Activated T-cell treated with anti-CD3 and anti-CD28 coated beads for 48 hours (primary cell): ENCODE measurements around the gene GRB10.
"Not testable (repeated sequence)": the region's sequence is repeated elsewhere in the genome, so short reads cannot be mapped to it uniquely, and the experiment has no call there.

Experiments
- DNase-seq: peaks from one replicate; pipeline ENCODE4 v3.0.0-alpha.2; 2020; ENCODE audit warnings: low read depth

The GRB10 gene

DNA sequence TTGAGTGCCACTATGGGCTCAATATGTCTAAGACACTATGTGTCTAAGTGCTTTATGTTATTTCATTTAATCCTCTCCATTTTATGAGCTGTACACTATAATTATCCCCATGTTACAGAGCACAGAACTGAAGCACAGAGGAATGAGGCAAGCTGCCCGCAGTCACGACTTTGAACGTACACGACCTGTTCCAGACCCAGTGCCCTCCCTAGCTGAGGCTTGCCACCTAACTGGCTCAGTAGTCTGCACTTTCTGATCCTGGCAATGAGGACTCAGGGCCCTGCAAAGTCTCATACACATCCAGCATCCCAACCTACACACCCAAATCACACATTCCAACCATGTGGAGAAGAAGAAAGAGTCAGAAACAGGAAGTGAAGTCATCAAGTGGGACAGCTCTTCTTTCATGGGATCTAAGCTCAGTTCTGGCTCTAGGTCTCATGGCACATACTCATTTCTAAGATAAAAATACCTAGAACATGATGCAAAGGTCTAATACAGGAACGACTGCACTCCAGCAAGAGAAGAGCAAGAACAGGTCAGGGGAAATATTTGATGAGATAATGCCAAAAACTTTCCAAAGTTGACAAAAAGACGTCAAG, 175.1 kb downstream of the GRB10 start:
- DNase-seq = no peak

DNA sequence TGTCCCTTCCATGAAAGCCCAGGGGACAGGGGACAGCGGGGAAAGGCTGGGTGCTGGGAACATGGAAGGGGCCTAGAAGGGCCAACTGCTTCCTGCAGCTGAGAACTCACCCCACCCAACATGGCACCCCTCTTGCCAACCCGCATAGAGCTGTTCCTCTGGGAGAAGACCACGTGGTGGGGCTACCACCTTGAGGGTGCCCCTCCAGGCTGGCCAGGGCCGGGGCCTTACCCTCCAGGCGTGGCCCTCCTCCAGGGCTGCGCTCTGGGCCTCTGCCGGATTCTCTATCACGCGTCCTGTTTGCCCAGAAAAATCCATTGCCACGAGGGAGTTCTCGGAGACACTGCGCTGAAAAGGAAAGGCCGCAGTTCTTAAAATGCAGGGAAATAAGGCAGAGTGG, 177.6 kb downstream of the GRB10 start:
- no peak for DNase-seq

DNA sequence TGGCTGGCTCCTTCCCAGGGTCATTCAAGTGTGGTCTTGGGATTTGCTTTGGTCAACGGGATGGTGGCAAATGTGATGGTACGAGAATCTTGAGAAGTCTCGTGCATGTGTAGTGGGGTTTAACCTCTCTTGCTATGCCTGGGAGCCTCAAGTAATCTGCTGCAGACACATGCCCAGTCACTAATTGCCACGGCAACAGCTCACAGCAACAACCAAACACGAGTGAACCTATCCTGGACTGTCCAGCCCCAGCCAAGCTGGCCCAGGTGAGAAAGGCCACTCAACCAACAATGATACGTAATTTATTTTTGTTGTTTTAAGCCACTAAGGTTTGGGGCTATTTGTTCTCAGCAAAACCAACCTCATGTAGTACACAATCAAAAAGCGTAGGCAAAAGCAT, 179.4 kb downstream of the GRB10 start:
- DNase-seq = no peak

DNA sequence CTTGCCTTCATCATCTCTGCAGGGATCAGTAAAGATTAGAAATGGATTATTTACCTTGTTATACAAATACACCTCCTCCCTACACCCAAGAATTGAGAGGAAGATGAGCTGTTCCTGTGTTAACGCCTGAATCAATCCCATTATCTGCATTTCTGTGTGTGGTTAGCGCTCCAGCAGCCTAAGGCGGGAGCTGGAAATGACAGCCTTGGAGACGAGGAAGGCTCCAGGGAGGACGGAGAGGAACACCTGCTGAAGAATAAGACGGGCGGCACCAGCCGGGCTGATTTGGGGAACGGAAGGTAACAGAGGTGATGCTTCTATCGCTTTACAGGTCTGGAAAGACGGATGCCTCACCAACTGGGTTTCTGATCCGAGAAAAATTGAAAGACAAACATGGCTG, 183.3 kb downstream of the GRB10 start:
- no peak for DNase-seq

DNA sequence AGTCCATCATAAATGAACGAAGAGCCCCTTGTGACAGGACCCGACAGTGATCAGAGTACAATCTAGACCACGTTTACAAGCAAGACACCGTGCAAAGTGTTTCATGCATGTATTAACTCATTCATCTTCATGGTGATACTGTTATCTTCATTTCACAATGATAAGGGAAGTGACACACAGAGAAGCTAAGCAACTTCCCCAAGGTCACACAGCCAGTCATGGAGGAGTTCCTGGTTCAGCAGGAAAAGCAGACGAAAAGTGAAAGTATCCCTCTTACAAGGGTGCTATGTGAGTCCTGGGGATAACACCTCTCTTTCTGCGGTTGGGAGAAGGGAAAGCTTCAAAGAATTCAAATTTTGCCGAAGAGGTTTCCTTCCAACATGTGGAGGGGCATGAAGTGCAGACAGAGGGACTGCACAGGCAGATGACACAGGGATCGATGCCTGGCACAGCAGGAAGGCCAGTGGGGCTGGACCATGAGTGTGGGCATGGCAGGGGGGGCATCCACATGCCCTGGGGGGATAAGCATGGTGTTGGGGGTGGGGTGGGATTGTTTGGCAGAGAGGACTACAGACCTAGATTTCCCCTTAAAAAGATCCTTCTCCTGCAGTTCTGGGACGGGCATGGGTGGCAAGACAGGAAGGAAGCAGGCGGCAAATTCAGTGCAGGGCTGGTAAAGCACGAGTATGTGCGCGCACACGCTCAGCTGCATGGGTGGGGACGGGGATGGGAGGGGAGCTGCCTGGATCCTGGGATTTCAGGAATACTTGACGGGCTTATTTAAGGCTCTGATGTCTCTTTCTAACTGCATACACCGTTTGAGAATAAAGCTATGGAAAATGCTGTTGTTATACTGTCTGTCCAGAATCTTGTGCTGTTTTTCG, 184.0 kb downstream of the GRB10 start:
- DNase-seq = no peak

DNA sequence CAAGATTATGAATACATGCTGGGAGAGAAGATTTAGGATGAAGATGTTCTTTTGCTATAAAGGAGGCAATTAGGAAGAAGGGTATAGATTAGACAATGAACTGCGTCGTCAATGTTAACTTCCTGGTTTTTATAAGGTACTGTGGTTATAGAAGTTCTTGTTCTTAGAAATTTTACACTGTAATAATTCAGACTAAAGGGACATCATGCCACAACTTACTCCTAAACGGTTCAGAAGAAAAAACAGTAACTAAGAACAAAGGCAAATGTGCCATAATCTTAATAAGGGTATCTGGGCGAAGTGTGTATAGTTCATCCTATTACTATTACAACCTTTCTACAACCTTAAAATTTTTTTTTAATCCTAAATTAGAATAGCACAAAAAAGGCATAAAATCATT, 186.2 kb downstream of the GRB10 start:
- DNase-seq = no peak

DNA sequence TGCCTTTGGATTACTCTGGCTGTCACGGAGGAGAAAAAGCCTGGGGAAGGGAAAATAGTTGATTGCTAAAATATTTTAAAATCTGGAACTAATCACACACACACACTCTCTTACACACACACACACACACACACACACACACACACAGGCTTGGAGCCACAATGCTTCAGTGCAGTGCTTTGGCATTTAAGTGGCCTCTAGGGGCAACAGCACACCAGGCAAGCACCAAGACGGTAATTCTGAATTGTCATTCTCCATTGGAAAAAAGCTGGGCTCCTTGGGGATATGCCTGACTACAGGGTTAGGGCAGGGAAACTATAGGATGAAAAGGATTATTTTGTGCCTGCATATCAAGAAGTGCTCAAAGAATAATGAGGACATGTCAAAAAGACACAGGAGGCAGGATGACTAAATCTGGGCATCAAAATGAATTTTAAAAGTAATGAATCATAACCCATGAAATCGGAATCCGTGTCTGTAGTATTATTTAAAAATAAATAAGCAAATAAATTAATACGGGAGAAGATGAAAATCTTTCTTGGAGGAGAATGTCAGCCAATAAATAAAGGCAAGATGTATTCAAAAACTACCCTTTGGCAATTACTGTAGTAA, 187.1 kb downstream of the GRB10 start:
- DNase-seq = no peak

DNA sequence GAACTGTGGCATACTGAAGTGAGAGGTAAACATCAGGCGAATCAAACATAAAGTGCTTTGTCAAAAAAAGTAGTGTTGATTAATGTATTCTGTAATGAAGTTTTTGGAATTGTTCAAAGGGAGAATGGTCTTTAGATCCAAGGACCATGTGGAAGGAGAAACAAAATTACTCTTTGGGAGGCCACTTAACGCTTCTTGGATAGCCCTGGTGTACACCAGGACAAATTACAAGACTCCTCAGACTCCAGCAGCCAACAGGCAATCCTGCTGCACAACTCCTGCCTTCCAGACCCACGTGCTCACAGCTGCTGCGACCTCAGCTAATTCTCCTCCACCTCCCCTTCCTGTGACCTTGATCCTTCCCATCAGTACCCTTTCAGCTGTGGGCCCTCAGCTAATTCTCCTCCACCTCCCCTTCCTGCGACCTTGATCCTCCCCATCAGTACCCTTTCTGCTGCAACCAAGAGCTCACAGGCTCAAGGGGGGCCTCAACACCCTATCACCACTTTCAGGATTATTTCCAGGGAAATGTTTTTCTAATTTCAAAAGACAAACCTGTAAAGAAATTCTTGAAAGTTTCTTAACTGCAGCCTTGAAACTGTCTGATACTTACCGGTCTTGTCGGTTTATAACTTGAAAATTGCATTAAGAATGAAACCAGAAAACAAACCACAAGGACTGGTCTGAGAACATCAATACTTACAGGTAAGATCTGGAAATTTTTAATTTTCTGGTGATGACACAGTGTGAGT, 187.8 kb downstream of the GRB10 start:
- DNase-seq = no peak

DNA sequence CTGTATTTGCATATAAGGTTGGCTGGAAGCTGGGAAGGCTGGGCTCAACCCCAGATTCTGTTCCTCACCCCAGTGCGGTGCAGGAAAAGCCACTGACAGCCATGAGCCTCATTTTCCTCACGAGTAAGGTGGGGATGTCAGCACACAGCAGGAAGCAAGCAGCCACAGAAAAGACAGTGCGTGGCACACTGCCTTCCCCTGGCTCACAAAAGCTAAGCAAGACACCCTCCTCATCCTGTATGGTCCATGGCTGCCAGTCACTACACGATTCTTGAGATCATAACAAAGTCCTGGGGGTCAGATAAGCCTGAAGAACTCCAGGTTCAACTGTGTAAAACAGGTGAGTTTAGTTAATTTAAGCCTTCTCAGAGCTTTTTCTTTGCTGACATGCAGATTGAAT, 188.6 kb downstream of the GRB10 start:
- DNase-seq = no peak

DNA sequence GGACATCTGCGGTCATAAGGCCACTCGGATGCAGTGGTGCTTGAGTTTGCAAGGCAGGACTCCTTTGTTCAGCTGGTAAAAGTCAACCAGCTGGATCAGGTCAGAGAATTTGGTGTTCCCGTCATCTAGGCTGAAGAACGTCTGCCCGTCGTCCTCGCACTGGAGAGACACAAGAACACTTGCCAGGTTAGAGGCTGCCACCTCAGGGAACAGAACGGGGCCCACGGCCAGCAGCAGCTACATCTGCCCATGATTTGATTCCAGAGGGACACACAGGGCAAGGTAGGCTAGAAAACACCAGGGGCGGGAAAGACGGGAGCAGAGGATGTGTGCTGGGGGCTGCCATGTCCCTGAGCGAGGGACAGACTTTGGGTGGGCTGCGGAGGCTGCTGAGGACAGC, 189.8 kb downstream of the GRB10 start:
- no peak for DNase-seq

DNA sequence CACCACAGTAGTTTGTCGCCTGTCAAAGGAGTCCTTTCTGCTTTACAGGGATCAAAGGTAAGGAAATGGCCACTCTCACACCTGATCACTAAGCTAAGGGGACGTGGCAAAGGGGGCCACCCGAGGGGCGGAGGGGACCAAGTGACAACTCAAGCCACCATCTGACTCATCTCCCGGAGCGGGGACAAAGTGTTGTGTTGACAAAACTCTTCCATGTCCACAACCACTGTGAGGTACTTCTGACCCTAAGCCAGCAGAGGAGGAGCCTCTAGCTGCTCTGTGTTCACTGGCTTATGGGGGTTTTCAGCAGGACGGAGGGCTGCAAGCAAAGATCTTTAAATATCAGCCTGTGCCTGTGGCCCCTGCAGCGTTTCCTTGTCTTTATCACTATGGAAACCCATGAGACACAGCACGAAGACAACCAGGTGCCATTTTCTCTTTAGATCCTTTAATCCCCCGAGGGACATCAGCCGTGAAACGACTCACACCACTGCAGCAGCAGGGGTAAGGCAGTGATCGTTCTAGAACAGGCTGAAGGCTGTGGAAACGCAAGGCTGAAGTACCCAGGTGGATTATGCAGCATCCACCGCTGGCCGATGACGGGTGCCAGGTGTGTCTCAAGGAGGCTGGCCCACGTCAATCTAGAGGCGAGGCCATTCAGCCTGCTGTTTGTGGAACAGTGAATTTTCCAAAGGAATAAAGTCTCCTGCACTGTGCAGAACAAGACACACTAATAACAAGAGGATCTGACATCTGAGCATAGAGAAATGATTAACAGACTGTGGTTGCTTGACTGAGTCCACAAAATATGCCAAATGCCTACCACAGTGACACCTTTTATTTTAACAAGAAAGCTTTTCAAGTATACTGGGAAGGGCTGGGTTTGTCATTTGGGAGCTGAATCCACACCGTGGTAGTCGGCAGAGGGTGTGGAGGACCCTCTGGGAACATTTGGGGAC, 190.9 kb downstream of the GRB10 start:
- DNase-seq = no peak

DNA sequence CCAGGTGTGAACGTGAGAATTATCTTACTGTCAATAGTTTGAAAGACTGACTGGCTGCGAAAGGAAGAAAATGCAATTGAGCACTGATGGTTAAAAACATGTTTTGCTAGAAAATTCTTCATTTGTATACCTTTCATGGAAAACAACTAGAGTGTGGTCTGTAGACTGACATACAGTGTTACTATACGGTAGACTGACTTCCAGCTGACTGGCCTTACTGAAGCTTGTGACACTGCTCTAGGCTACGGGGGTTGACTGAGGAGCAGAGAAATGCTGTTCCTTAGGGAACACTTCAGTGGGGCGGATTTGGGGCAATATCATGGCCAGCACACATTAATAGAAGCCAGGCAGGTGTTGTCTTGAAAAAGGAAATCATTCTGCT, 191.6 kb downstream of the GRB10 start:
- DNase-seq = no peak

DNA sequence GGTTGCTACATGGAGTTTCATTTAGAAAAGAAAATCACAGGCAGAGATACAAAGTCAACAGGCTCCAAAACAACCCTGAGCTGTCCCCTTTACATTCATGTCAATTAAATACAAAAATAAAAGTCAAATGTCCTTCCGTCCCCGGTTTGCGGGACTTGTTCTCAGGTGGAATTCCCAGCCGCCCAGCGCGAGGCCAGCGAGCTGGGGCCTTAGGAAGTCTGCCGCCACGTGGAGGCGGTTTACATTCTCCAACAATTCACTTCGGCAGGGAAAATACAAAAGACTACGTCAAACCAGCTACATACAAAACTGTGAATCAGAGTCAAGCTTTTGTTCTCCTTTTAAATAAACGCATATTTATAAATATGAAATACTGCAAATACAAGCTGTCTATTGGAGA, 192.2 kb downstream of the GRB10 start:
- DNase-seq = no peak

DNA sequence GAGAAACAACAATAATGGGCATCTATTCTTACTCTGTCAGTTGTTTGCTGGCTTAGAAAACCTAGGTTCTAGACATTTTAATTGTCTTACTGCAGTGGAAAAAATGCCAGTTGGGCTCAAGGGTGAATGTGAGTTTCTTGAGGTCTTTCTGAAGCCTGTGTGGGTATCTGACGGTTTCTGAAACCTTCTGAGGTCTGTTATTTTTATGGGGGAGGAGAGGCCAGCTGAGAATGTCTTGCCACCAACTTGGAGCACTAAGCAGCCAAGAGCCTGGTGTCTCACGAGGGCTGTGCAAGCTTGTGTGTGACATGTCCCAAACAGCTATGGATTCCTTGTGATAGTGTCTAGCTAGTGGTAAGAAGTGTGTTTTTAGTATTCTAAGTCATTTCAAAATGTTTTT, 193.3 kb downstream of the GRB10 start:
- DNase-seq = no peak

DNA sequence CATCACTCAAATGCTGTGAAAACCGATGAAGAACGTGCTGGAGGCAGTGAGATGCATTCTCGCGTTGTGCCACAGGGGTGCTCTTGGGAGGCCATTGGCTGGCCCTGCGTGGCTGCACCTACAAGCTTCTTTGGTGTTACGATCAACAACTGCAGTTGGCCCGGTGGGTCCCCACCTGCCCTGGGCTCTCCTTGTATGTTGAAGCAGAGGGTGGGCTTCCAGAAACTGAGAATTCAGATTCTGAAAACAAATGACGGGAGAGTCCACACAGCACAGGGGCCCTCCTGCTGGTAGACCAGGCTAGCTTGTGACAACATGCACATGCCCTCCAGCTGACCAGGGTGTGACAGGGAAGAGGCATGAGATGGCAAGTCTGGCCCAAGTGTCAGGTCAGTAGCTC, 193.8 kb downstream of the GRB10 start:
- no peak for DNase-seq

DNA sequence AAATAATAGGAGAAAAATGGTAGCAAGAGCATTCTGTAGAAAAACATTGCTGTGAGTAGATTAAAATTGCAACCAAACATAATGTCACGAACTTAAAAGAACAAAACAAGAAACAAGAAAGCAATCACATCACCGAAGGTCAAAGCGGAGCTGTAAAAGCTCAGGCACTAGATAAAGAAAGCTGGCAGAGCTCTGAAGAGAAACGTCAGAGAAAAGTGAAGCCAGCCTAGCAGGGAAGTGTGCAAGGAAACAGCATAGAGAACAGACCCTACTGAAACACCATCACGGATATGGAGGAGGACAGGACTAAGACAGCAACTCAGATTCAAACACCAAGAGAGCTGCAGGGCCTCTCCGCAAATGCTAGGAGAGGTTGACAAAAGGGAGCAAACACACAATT, 195.0 kb downstream of the GRB10 start:
- no peak for DNase-seq

DNA sequence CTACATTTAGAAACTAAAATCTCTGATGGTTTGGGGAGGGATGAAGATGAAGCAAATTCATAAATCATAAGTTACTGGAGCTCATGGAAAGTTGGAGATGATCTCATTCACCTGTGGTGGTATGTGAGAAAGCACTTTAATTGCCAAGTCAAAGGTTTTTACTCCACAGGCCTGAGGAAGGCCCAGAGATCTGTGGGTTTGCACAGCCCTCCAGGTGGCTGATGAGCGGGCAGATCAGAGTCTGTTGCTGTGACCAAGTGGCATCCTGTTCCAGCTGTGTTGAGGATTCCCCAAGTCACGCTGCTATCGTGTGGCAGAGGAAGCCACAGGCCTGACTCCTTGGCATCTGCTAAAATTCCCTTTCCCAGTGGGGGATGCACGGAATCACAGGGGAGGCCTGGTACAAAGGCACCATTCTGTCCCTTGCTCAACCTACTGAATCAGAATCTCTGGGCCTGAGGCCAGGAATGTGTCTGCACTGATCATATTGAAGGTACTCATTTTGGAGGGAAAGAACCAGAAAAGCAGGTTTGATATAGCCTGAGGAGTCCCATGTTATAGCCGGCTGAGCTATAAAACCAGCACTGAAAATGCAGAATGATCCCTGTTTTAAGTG, 197.8 kb downstream of the GRB10 start:
- DNase-seq = no peak

DNA sequence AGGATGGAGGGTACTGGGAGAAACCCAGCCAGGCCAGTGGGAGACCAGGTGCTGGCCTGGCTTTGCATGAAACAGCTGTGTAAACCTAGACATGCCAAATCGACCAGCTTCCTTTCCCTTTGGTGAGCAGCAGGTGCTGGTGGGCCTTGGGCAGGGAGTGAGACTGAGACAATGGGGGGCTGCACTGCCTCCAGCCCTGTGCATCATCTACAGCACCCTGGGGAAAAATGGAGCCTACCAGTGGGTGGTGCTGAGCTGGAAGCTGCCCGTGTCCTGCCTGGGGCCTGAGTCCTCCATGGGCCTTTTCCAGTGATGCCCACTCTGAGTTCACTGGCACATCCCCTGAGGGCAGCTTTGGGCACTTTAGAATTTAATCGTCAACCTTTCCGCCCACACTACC, 198.3 kb downstream of the GRB10 start:
- no peak for DNase-seq

DNA sequence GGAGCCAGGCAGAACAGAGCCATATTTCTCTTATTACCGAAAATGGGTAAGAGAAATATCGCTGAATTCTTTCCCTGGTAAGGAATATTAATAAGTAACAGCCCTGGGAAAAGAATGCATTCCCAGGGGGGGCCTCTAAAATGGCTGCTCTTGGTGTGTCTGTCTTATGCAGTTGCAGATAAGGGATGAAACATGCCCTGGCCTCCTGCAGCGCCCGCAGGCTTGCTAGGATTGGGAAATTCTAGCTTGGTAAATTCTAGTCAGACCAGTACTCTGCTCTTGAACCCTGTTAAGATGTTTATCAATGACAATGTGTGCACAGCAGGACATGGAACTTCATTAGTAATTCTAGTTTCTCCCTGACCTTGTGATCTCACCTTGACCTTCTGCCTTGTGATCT, 199.4 kb downstream of the GRB10 start:
- not testable (repeated sequence) for DNase-seq

DNA sequence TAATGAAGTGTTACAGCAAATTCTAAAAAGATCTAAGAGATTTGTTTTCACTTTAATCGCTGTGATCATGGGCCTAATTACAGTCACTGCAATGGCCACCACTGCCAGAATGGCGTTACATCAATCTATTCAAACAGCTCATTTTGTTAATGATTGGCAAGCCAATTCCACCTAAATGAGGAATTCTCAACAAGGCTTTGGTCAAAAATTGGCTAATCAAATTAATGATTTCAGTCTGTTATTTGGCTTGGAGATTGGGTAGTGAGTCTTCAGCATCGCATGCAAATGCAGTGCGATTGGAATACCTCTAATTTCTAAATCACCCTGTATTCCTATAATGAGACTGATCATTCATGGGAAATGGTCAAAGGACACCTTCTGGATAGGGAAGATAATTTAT, 200.4 kb downstream of the GRB10 start:
- DNase-seq = not testable (repeated sequence)

DNA sequence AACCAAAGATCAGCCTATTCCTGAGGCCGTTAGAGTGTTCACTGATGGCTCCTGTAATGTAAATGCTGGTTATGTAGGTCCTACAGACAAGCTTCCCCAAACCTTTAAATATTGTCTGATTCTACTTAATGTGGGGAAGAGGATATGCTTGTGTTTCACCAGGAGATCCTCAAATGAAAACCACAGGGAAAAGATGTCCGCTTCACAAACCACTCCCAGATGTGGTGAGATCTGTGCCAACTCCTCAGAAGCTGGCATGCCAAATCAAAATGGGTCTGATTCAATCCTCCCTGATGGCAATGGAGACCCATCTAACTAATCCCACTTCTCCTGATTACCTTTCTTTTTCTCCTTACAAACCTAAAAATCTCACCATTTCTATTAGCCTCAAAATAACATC, 202.0 kb downstream of the GRB10 start:
- DNase-seq = not testable (repeated sequence)
